Panc1 (cell line): ENCODE results near the gene C12orf57.
A peak's percentile ranks its signal among the peaks of the same experiment; 100 is the strongest.

Source experiments
- POLR2AphosphoS5 ChIP-seq: IDR thresholded peaks from 2 replicates; pipeline ENCODE4 v1.6.1; 2012; ENCODE audit warnings: mild to moderate bottlenecking, low read depth, low read length, moderate library complexity
- SIN3A ChIP-seq: IDR thresholded peaks from 2 replicates; pipeline ENCODE4 v1.6.1; 2012; ENCODE audit warnings: low read depth, mild to moderate bottlenecking, low read length, moderate library complexity, borderline replicate concordance; ENCODE audit not compliant: insufficient read depth
- TF ChIP-seq, protein P1 (sequence below): fragments of 450-650 bp; IDR thresholded peaks from 2 replicates; pipeline ENCODE4 v1.5.1; 2017; ENCODE audit warnings: mild to moderate bottlenecking
- TF ChIP-seq, protein P2 (sequence below), 2 experiments: IDR thresholded peaks; 2 replicates each; pipeline ENCODE4 v1.6.1; 2011 to 2012; ENCODE audit warnings: low read depth in 2 of 2, control low read depth in 1 of 2, low read length in 1 of 2, mild to moderate bottlenecking in 1 of 2, moderate library complexity in 1 of 2; ENCODE audit not compliant: insufficient read depth in 1 of 2

DNA sequence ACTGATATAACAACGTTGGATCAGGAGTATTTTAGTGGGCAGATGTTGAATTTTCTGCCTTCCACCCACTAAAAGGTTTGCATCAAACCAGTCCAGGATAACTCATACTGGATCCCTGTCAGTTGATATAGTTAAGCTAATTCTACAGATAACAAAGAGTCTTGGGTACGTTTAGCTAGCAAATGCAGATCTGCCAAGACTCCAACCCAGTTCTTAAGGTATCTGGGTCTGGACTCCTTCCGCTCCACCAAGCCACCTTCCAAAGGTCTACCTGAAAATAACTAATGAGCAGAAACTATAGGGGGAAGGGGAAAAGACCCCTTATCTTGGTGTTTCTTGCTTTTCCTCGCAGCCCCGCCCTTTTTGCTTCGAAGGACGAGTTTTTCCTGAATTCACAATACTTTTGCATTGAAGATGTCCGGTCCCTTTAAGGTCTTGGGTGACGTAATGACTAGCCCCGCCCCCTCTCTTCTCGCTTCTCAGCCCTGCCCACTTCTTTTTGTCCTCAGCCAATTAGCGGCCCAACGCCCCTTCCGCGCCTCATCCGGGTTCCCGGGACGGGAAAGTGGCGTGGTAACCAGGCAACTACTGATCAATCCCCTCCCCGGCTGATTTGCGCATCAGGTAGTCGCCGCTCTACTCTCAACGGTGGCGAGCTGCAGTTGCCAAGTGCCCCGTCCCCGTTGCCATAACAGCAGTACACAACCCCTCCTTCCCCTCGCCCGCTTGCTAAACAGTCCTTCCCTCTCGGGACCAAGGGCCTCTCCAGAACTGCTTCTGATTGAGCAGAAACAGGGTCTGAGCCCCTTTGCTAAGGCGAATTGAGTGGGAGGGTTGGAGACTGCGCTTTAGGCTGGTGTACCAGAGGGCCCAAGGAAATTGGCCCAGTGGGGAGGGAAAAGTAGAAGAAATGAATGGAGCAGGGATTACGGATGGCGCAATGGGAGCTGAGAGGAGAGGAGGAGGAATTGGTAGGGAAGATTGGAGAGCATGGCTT, 39.2 kb upstream of the C12orf57 start, which contains the start of gene LRRC23:
- TF ChIP-seq SIN3A (0 out of 2 replicates have a peak, but pooled peaks have one; percentile 74), POLR2AphosphoS5 (no peak)
- TF ChIP-seq, protein P1, sequence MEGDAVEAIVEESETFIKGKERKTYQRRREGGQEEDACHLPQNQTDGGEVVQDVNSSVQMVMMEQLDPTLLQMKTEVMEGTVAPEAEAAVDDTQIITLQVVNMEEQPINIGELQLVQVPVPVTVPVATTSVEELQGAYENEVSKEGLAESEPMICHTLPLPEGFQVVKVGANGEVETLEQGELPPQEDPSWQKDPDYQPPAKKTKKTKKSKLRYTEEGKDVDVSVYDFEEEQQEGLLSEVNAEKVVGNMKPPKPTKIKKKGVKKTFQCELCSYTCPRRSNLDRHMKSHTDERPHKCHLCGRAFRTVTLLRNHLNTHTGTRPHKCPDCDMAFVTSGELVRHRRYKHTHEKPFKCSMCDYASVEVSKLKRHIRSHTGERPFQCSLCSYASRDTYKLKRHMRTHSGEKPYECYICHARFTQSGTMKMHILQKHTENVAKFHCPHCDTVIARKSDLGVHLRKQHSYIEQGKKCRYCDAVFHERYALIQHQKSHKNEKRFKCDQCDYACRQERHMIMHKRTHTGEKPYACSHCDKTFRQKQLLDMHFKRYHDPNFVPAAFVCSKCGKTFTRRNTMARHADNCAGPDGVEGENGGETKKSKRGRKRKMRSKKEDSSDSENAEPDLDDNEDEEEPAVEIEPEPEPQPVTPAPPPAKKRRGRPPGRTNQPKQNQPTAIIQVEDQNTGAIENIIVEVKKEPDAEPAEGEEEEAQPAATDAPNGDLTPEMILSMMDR = no peak
- TF ChIP-seq, protein P2, sequence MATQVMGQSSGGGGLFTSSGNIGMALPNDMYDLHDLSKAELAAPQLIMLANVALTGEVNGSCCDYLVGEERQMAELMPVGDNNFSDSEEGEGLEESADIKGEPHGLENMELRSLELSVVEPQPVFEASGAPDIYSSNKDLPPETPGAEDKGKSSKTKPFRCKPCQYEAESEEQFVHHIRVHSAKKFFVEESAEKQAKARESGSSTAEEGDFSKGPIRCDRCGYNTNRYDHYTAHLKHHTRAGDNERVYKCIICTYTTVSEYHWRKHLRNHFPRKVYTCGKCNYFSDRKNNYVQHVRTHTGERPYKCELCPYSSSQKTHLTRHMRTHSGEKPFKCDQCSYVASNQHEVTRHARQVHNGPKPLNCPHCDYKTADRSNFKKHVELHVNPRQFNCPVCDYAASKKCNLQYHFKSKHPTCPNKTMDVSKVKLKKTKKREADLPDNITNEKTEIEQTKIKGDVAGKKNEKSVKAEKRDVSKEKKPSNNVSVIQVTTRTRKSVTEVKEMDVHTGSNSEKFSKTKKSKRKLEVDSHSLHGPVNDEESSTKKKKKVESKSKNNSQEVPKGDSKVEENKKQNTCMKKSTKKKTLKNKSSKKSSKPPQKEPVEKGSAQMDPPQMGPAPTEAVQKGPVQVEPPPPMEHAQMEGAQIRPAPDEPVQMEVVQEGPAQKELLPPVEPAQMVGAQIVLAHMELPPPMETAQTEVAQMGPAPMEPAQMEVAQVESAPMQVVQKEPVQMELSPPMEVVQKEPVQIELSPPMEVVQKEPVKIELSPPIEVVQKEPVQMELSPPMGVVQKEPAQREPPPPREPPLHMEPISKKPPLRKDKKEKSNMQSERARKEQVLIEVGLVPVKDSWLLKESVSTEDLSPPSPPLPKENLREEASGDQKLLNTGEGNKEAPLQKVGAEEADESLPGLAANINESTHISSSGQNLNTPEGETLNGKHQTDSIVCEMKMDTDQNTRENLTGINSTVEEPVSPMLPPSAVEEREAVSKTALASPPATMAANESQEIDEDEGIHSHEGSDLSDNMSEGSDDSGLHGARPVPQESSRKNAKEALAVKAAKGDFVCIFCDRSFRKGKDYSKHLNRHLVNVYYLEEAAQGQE (IDR thresholded peaks at IDR 0.05; ENCODE audit: insufficient read depth in 1 of 2, low read depth in 2 of 2, low read length in 1 of 2) = no peak
